Body of pancreas (tissue), 4 donors: Measurements from ENCODE around the gene CDKAL1. TPM values are rescaled to one million over a fixed set of nuclear protein-coding genes. Genes with fewer than 3 reads are reported as not detected.
"Not testable (repeated sequence)": the region's sequence is repeated elsewhere in the genome, so short reads cannot be mapped to it uniquely, and the experiment has no call there.

ENCODE experiments used
- ATAC-seq: fragments of 150-250 bp; one replicate; pipeline ENCODE4 v1.9.1; 2016
- DNase-seq, 4 donors: peaks; one replicate each; pipeline ENCODE4 v3.0.0-alpha.2; 2019
- H3K27ac ChIP-seq, 4 donors: fragments of 200-600 bp; sonication (generic); 1 replicate in 3 of 4; 2 replicates in 1 of 4; pipeline versions ENCODE4 v1.5.1 to v1.6.1; 2016 to 2019; ENCODE audit warnings: mild to moderate bottlenecking in 1 of 4, mixed read lengths in 1 of 4, moderate library complexity in 1 of 4
- H3K27me3 ChIP-seq, 2 donors: fragments of 200-600 bp; sonication (generic); one replicate each; pipeline ENCODE4 v1.6.0; 2016; ENCODE audit warnings: mild to moderate bottlenecking in 1 of 2
- H3K36me3 ChIP-seq, 2 donors: fragments of 200-600 bp; sonication (generic); replicated peaks in 1 of 2; 2 replicates each; pipeline ENCODE4 v1.5.1; 2016; ENCODE audit warnings: low read depth in 2 of 2; ENCODE audit not compliant: insufficient read depth in 1 of 2
- H3K4me1 ChIP-seq: fragments of 200-600 bp; sonication (generic); one replicate; pipeline ENCODE4 v1.6.0; 2016
- H3K4me3 ChIP-seq, 2 donors: fragments of 200-600 bp; sonication (generic); 1 replicate in 1 of 2; 2 replicates in 1 of 2; pipeline ENCODE4 v1.5.1; 2016 to 2019
- H3K9me3 ChIP-seq, 3 donors: fragments of 200-600 bp; sonication (generic); 1 replicate in 2 of 3; 2 replicates in 1 of 3; pipeline ENCODE4 v1.5.1; 2016
- POLR2A ChIP-seq, 3 donors: fragments of 450-650 bp; IDR thresholded peaks; one replicate each; pipeline ENCODE4 v1.6.1; 2016; ENCODE audit warnings: antibody characterized with exemption in 3 of 3, mild to moderate bottlenecking in 2 of 3
- whole genome bisulfite sequencing, 2 donors: methylation state at CpG; one replicate each; pipeline ENCODE4 v1.1.5; 2017; 5-methylcytosine and 5-hydroxymethylcytosine counted together
- intact Hi-C: fragments of 100-400 bp; cut with DNase I; formaldehyde crosslinking; loops from one replicate; pipeline ENCODE4 v1.15.1; 2023
- total RNA-seq, 2 donors: library from RNA; depleted of rRNA; stranded (reverse); fragments of >200 nt; gene quantifications; one replicate each; pipeline ENCODE4 v1.1.0, GENCODE V29; 2016
- TF ChIP-seq, protein P1 (sequence below), 7 experiments: fragments of 450-650 bp in 4 of 7; fragments of 200-600 bp in 3 of 7; sonication (generic) in 3 of 7; IDR thresholded peaks; one replicate each; pipeline ENCODE4 v1.5.1; 2016 to 2019; ENCODE audit warnings: antibody characterized with exemption in 7 of 7

Gene CDKAL1
- total RNA-seq, 2 donors from 2014 or later, result 16.3 to 18.1 TPM

DNA sequence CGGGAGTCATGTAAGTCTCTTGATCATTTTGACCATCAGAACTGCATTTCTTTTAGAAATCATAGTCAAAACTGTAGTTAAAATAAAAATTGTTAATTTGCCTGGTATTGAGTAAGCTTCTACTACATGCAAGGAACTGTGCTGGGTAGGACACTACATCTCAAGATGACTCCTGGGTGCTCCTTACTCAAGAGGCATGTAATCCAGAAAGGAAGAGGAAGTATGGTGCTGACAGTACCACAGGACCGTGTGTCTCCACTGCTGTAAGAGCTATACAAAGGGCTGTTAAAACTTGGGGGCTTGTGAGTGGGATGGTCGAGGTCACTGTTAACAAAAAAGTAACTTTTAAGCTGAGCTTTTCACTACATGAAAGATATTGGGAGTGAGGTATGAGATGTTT is 551.0 kb downstream of the CDKAL1 start:
- Histone ChIP-seq H3K27ac (no peak overlapping the region), H3K4me1 (no peaks in the 10 kb centered on the region), H3K27me3 (no peaks in the 10 kb centered on the region), H3K4me3 (no peak overlapping the region), H3K36me3 (no peaks in the 10 kb centered on the region), H3K9me3 (no peaks in the 10 kb centered on the region)
- DNase-seq (no peak), ATAC-seq (no peak)
- WGBS, 2 donors, result 88 to 92% methylated on average over 3 of the region's 3 CpGs
- no peak for TF ChIP-seq POLR2A (IDR thresholded peaks at IDR 0.05)
- TF ChIP-seq, protein P1, sequence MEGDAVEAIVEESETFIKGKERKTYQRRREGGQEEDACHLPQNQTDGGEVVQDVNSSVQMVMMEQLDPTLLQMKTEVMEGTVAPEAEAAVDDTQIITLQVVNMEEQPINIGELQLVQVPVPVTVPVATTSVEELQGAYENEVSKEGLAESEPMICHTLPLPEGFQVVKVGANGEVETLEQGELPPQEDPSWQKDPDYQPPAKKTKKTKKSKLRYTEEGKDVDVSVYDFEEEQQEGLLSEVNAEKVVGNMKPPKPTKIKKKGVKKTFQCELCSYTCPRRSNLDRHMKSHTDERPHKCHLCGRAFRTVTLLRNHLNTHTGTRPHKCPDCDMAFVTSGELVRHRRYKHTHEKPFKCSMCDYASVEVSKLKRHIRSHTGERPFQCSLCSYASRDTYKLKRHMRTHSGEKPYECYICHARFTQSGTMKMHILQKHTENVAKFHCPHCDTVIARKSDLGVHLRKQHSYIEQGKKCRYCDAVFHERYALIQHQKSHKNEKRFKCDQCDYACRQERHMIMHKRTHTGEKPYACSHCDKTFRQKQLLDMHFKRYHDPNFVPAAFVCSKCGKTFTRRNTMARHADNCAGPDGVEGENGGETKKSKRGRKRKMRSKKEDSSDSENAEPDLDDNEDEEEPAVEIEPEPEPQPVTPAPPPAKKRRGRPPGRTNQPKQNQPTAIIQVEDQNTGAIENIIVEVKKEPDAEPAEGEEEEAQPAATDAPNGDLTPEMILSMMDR (IDR thresholded peaks at IDR 0.05), result no peak
- intact Hi-C loops, result no loop called here

- Histone ChIP-seq H3K27me3 (no peaks in the 10 kb centered on the region), H3K4me1 (no peaks in the 10 kb centered on the region), H3K36me3 (no peaks in the 10 kb centered on the region), H3K4me3 (no peak overlapping the region), H3K9me3 (no peaks in the 10 kb centered on the region), H3K27ac (no peak overlapping the region)
- intact Hi-C loops, result no loop called here
- WGBS, 2 donors, result 93 to 96% methylated on average over 3 of the region's 3 CpGs
- no peak for TF ChIP-seq POLR2A (IDR thresholded peaks at IDR 0.05)
- TF ChIP-seq, protein P1 (IDR thresholded peaks at IDR 0.05), result no peak
- DNase-seq (no peak), ATAC-seq (no peak)
These were observed 551.4 kb downstream of the CDKAL1 start for GRCh38 chr6:21085643-21086042.

DNA sequence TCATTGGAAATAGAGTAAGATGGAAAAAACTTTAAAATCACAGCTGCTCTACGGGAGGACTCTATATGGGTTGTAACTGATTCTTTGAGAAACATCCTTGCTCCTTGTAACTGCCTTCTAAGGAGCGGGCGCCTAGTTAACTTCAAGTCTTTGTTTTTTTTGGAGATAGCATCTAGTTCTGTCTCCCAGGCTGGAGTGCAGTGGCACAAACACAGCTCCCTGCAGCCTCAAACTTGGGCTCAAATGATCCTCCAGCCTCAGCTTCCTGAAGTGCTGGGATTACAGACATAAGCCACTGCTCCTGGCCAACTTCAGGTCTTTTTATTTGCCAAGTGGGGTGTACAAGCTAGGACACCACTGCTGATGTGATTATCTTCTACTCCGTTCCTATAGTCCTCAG is 552.9 kb downstream of the CDKAL1 start:
- ATAC-seq (no peak), DNase-seq (no peak)
- Histone ChIP-seq H3K9me3 (no peaks in the 10 kb centered on the region), H3K27ac (no peak overlapping the region), H3K4me1 (no peaks in the 10 kb centered on the region), H3K4me3 (no peak overlapping the region), H3K27me3 (no peaks in the 10 kb centered on the region), H3K36me3 (no peaks in the 10 kb centered on the region)
- 93 to 97% methylated on average over 4 of the region's 4 CpGs for WGBS, 2 donors
- intact Hi-C loops, result no loop called here
- TF ChIP-seq, protein P1 (IDR thresholded peaks at IDR 0.05), result no peak
- TF ChIP-seq POLR2A (IDR thresholded peaks at IDR 0.05), result no peak

GRCh38 chr6:21091411-21091810 is 557.2 kb downstream of the CDKAL1 start:
- Histone ChIP-seq H3K4me3 (no peak overlapping the region), H3K36me3 (no peaks in the 10 kb centered on the region), H3K4me1 (no peaks in the 10 kb centered on the region), H3K27me3 (no peaks in the 10 kb centered on the region), H3K27ac (no peak overlapping the region), H3K9me3 (no peaks in the 10 kb centered on the region)
- ATAC-seq (no peak), DNase-seq (no peak)
- 90 to 96% methylated on average over 2 of the region's 2 CpGs for WGBS, 2 donors
- no peak for TF ChIP-seq POLR2A (IDR thresholded peaks at IDR 0.05)
- TF ChIP-seq, protein P1 (IDR thresholded peaks at IDR 0.05), result no peak
- intact Hi-C loops, result no loop called here

- WGBS, 2 donors, result 93 to 94% methylated on average over 6 of the region's 6 CpGs
- H3K36me3 ChIP-seq, intact Hi-C loops, H3K27me3 ChIP-seq, DNase-seq, H3K4me3 ChIP-seq, H3K27ac ChIP-seq, H3K4me1 ChIP-seq, ATAC-seq, H3K9me3 ChIP-seq: not testable (repeated sequence)
These were observed 558.0 kb downstream of the CDKAL1 start for GRCh38 chr6:21092231-21092772.
